ENCODE data around the gene PTPRA.

The PTPRA gene

GRCh38 chr20:2918096-2919049, 45.1 kb downstream of the PTPRA start:
- H3K4me3 ChIP-seq (ENCODE audit: low read depth, low read length): no peak overlapping the region
- no peak for TF ChIP-seq CTCF (IDR thresholded peaks at IDR 0.05; ENCODE audit: low read depth, low read length)
- in situ Hi-C loops (cut with HindIII; ENCODE audit: low sequenced_read_pairs): no loop called here
- no peak for DNase-seq (ENCODE audit: low read depth, low spot score)

- no peak for DNase-seq (ENCODE audit: low read depth, low spot score)
- no peak overlapping the region for H3K4me3 ChIP-seq (ENCODE audit: low read depth, low read length)
- no peak for TF ChIP-seq CTCF (IDR thresholded peaks at IDR 0.05; ENCODE audit: low read depth, low read length)
- in situ Hi-C loops (cut with HindIII; ENCODE audit: low sequenced_read_pairs): no loop called here
Observed at GRCh38 chr20:2919518-2920245, 46.4 kb downstream of the PTPRA start.

DNA sequence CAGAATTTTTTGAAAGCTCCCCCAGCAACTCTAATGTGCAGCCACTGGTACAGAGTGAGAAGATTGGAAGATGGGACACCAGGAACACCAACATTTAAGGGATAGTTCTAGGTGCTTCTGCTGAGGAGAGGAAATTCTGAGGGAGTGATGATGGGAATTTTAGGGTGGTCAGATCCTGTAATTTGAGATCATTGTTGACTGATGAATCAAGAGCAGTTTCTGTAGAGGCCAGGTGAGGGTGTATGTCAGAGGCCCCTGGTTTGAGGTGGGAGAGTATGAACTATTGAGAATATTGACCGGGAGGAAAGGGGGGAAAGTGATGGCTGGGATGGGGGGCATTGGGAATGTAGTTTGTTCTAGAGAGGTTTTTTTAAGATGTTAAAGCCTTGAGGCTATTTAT, 47.2 kb downstream of the PTPRA start:
- in situ Hi-C loops (cut with HindIII; ENCODE audit: low sequenced_read_pairs): no loop called here
- TF ChIP-seq CTCF (IDR thresholded peaks at IDR 0.05; ENCODE audit: low read depth, low read length): no peak
- no peak for DNase-seq (ENCODE audit: low read depth, low spot score)
- no peak overlapping the region for H3K4me3 ChIP-seq (ENCODE audit: low read depth, low read length)

- H3K4me3 ChIP-seq (ENCODE audit: low read depth, low read length): no peak overlapping the region
- DNase-seq (ENCODE audit: low read depth, low spot score): no peak
- in situ Hi-C loops (cut with HindIII; ENCODE audit: low sequenced_read_pairs): no loop called here
- TF ChIP-seq CTCF (IDR thresholded peaks at IDR 0.05; ENCODE audit: low read depth, low read length): no peak
Observed at GRCh38 chr20:2921506-2921905, 48.2 kb downstream of the PTPRA start.

DNA sequence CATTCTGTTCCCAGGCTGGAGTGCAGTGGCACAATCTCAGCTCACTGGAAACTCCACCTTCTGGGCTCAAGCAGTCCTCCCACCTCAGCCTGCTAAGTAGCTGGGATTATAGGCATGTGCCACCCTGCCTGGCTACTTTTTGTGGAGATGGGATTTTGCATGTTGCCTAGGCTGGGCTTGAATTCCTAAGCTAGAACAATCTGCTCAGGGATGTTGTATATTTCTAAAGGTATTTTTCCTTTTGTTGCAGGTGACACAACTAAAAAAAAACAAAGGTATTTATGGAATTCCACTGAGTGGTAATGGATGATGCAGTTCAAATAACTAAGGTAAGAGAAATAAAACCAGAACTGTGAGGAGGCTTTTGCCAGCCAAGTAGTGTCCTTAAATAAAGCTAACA, 49.7 kb downstream of the PTPRA start:
- H3K4me3 ChIP-seq (ENCODE audit: low read depth, low read length): no peak overlapping the region
- TF ChIP-seq CTCF (IDR thresholded peaks at IDR 0.05; ENCODE audit: low read depth, low read length): no peak
- in situ Hi-C loops (cut with HindIII; ENCODE audit: low sequenced_read_pairs): no loop called here
- DNase-seq (ENCODE audit: low read depth, low spot score): no peak

- TF ChIP-seq CTCF (IDR thresholded peaks at IDR 0.05; ENCODE audit: low read depth, low read length): no peak
- no peak overlapping the region for H3K4me3 ChIP-seq (ENCODE audit: low read depth, low read length)
- DNase-seq (ENCODE audit: low read depth, low spot score): no peak
- in situ Hi-C loops (cut with HindIII; ENCODE audit: low sequenced_read_pairs): no loop called here
Observed at GRCh38 chr20:2930538-2930937, 57.3 kb downstream of the PTPRA start.

All from astrocyte of the spinal cord (primary cell).